Smooth muscle cell (in vitro differentiated cells): Measurements from ENCODE around the gene CD6. TPM values are rescaled to one million over a fixed set of nuclear protein-coding genes. Genes with fewer than 3 reads are reported as not detected.

ENCODE experiments used
- DNase-seq: peaks from one replicate; lab custom pipeline; 2025; ENCODE audit not compliant: unreplicated experiment; lab: John Stamatoyannopoulos, UW
- H2AFZ ChIP-seq: fragments of 200-600 bp; sonication (generic); 2 replicates; pipeline ENCODE4 v1.6.0; 2016; ENCODE audit warnings: antibody characterized with exemption, low read depth, mild to moderate bottlenecking
- H3F3A ChIP-seq: fragments of 200-600 bp; sonication (generic); 2 replicates; pipeline ENCODE4 v1.6.0; 2017; ENCODE audit warnings: antibody characterized with exemption, low read depth
- H3K27ac ChIP-seq: fragments of 200-600 bp; sonication (generic); 2 replicates; pipeline ENCODE4 v1.5.1; 2016; ENCODE audit warnings: low read depth, mild to moderate bottlenecking
- H3K27me3 ChIP-seq: fragments of 200-600 bp; sonication (generic); 2 replicates; pipeline ENCODE4 v1.6.1; 2016; ENCODE audit warnings: low read depth, mild to moderate bottlenecking
- H3K36me3 ChIP-seq: fragments of 200-600 bp; sonication (generic); 2 replicates; pipeline ENCODE4 v1.5.1; 2016; ENCODE audit warnings: low read depth
- H3K4me1 ChIP-seq: fragments of 200-600 bp; sonication (generic); 2 replicates; pipeline ENCODE4 v1.5.1; 2016; ENCODE audit warnings: low read depth
- H3K4me2 ChIP-seq: fragments of 200-600 bp; sonication (generic); 2 replicates; pipeline ENCODE4 v1.6.0; 2016; ENCODE audit warnings: mild to moderate bottlenecking
- H3K4me3 ChIP-seq: fragments of 200-600 bp; sonication (generic); 2 replicates; pipeline ENCODE4 v1.5.1; 2016; ENCODE audit warnings: mild to moderate bottlenecking
- H3K79me2 ChIP-seq: fragments of 200-600 bp; sonication (generic); 2 replicates; pipeline ENCODE4 v1.6.0; 2016; ENCODE audit warnings: low read depth, mild to moderate bottlenecking
- H3K9ac ChIP-seq: fragments of 200-600 bp; sonication (generic); 2 replicates; pipeline ENCODE4 v1.6.0; 2016; ENCODE audit warnings: low read depth
- H3K9me3 ChIP-seq: fragments of 200-600 bp; sonication (generic); replicated peaks from 2 replicates; pipeline ENCODE4 v1.5.1; 2016; ENCODE audit warnings: low read depth
- H4K20me1 ChIP-seq: fragments of 200-600 bp; sonication (generic); 2 replicates; pipeline ENCODE4 v1.6.0; 2016; ENCODE audit warnings: low read depth
- WGBS: methylation state at CpG from one replicate; pipeline ENCODE4 v1.1.7; 2016; ENCODE audit warnings: low lambda C conversion rate; 5-methylcytosine and 5-hydroxymethylcytosine counted together
- polyA plus RNA-seq: library from polyadenylated mRNA; unstranded; fragments of >200 nt; fragmentation: Nextera tagmentation; extraction: Ambion mirVana; gene quantifications from 2 replicates; pipeline ENCODE4 v1.2.1, GENCODE V29; 2016
- total RNA-seq: library from RNA; depleted of rRNA; stranded (reverse); fragments of >200 nt; gene quantifications from 2 replicates; pipeline ENCODE4 v1.2.3, GENCODE V29; 2014
- TF ChIP-seq, protein P1 (sequence below): fragments of 200-600 bp; sonication (generic); IDR thresholded peaks from 2 replicates; pipeline ENCODE4 v1.5.1; 2017; ENCODE audit warnings: borderline replicate concordance, mild to moderate bottlenecking, antibody characterized with exemption; ENCODE audit not compliant: insufficient read depth, poor library complexity, severe bottlenecking

Gene CD6
- total and polyA plus RNA-seq, 2 experiments from 2014 or later, result 0.27 TPM; not detected in 1

DNA sequence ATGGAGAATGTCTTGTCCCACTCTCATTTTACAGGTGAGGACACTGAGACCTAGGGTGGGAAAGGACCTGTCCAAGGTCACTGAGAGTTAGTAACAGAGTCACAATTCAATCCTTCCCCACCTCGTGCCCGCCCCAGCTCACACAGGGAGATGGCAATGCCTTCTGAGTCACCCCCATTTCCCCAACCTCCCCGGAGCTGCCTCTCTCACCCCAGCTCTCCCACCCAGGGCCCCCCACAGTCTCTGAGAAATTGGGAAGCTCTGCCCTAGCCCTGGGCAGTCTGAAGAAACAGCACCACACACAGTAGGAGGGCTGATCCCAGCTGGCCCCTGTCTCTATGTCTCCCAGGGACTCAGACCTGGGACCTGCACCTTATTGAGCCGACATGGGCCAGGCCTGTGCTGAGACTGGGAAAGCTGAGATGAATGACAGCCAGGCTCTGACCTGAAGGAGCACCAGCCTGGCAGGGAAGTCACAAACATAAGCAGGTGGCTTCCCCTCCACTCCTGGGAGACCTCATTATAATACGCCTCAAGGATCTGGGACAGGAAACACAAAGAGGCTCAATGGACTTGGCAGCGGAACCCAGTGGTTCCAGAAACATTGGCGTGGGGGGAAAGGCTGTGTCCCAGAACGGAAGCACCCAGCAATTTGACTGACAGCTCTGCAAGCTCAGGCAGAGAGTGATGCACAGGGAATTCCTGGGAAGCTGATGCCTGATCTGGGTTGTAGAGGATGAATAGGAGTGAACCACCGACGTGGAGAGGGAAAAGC lies 51.0 kb downstream of the CD6 start:
- no peaks in the 10 kb centered on the region for H3F3A ChIP-seq
- no peak overlapping the region for H3K4me2 ChIP-seq
- H3K27ac ChIP-seq, result no peak overlapping the region
- peaks cover 30% of the 10 kb centered on the region for H3K27me3 ChIP-seq
- no peak overlapping the region for H3K4me3 ChIP-seq
- TF ChIP-seq, protein P1, sequence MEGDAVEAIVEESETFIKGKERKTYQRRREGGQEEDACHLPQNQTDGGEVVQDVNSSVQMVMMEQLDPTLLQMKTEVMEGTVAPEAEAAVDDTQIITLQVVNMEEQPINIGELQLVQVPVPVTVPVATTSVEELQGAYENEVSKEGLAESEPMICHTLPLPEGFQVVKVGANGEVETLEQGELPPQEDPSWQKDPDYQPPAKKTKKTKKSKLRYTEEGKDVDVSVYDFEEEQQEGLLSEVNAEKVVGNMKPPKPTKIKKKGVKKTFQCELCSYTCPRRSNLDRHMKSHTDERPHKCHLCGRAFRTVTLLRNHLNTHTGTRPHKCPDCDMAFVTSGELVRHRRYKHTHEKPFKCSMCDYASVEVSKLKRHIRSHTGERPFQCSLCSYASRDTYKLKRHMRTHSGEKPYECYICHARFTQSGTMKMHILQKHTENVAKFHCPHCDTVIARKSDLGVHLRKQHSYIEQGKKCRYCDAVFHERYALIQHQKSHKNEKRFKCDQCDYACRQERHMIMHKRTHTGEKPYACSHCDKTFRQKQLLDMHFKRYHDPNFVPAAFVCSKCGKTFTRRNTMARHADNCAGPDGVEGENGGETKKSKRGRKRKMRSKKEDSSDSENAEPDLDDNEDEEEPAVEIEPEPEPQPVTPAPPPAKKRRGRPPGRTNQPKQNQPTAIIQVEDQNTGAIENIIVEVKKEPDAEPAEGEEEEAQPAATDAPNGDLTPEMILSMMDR, result no peak
- H3K9me3 ChIP-seq, result no peaks in the 10 kb centered on the region
- H2AFZ ChIP-seq, result no peak overlapping the region
- 83% methylated on average over 10 of the region's 10 CpGs for WGBS
- H3K79me2 ChIP-seq, result no peaks in the 10 kb centered on the region
- no peak overlapping the region for H3K9ac ChIP-seq
- DNase-seq, result no peak
- no peaks in the 10 kb centered on the region for H3K4me1 ChIP-seq
- no peaks in the 10 kb centered on the region for H3K36me3 ChIP-seq
- H4K20me1 ChIP-seq, result no peaks in the 10 kb centered on the region

DNA sequence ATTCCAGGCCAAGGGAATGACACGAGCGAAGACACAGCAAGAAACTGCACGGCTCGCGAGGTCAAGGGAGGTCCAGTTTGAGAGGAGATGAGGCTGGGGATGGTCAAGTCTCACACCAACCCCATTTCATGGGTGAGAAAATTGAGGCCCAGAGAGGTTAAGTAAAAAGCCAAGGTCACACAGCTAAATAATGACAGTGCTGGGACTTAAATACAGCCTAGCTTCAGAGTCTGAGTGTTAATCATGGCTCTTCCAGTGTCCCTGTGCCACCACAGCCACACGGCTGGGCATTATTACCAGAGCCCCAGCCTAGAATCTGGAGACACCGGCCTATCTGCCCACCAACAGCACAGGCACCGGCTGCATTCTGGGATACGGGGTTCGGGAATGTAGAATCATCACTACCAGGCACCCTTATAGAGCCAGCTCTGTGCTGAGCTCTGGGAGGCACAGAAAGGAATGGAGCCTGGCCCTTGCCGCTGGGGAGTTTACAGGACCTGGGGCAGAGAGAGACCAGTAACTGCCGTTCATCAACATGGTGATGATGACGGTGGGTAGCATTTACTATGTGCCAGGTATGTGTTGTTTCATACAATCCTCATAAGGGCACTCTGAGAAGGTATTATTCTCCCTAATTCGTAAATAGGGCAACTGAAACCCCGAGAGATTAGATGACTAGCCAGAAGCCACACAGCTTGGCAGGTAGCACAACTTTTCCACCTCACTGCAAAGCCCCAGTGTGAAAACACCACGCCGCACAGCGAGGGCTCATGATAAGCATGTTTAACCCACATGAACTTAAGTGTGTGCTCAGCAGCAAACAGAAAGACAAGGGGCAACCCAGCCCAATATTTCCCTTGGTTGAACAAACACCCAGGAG lies 51.8 kb downstream of the CD6 start:
- H3K4me1 ChIP-seq, result no peaks in the 10 kb centered on the region
- peaks cover 30% of the 10 kb centered on the region for H3K27me3 ChIP-seq
- TF ChIP-seq, protein P1, result no peak
- no peaks in the 10 kb centered on the region for H4K20me1 ChIP-seq
- WGBS, result 90% methylated on average over 18 of the region's 18 CpGs
- no peak overlapping the region for H2AFZ ChIP-seq
- no peaks in the 10 kb centered on the region for H3F3A ChIP-seq
- no peak overlapping the region for H3K9ac ChIP-seq
- no peaks in the 10 kb centered on the region for H3K36me3 ChIP-seq
- no peak overlapping the region for H3K27ac ChIP-seq
- no peaks in the 10 kb centered on the region for H3K9me3 ChIP-seq
- H3K79me2 ChIP-seq, result no peaks in the 10 kb centered on the region
- H3K4me3 ChIP-seq, result no peak overlapping the region
- H3K4me2 ChIP-seq, result no peak overlapping the region
- DNase-seq, result no peak

DNA sequence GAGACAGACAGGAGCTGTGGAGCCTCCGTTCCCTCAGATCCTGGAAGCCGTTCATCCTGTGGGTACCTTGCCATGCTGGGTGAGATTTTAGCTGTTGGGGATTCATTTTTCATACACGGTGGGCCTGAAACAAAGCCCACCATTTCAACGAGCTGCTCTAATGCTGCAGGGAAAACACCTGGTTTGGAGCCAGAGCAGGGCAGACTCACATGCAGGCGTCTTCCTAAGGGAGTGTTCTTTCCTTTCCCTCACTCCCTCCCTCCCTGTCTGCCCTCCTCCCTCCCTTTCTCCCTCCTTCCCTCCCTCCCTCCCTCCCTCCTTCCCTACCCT lies 52.5 kb downstream of the CD6 start:
- Histone ChIP-seq H3K27me3 (peaks cover 30% of the 10 kb centered on the region), H3K79me2 (no peaks in the 10 kb centered on the region), H3K4me2 (no peak overlapping the region), H3K36me3 (no peaks in the 10 kb centered on the region), H3K4me1 (no peaks in the 10 kb centered on the region), H3K9me3 (no peaks in the 10 kb centered on the region), H3K27ac (no peak overlapping the region), H2AFZ (no peak overlapping the region), H3K9ac (no peak overlapping the region), H3F3A (no peaks in the 10 kb centered on the region), H4K20me1 (no peaks in the 10 kb centered on the region), H3K4me3 (no peak overlapping the region)
- DNase-seq, result no peak
- TF ChIP-seq, protein P1, result no peak
- 65% methylated on average over 5 of the region's 5 CpGs for WGBS
